NCI-H2227 treated with DMSO at 0.1 percent for 48 hours (cell line): ENCODE measurements around the gene TTC4.
"Not testable (repeated sequence)": the region's sequence is repeated elsewhere in the genome, so short reads cannot be mapped to it uniquely, and the experiment has no call there.

Source experiments
- DNase-seq: peaks from one replicate; lab custom pipeline; 2025; lab: John Stamatoyannopoulos, UW

The TTC4 gene

GRCh38 chr1:54748094-54748835 is 32.6 kb downstream of the TTC4 start:
- no peak for DNase-seq

GRCh38 chr1:54750596-54750995 is 34.9 kb downstream of the TTC4 start:
- DNase-seq = no peak

- no peak for DNase-seq
Observed at GRCh38 chr1:54751426-54751825, 35.8 kb downstream of the TTC4 start.

- DNase-seq = no peak
Observed at GRCh38 chr1:54754045-54754444, 38.4 kb downstream of the TTC4 start.

GRCh38 chr1:54754486-54755285 is 39.0 kb downstream of the TTC4 start:
- no peak for DNase-seq

- no peak for DNase-seq
Observed at GRCh38 chr1:54757833-54758232, 42.2 kb downstream of the TTC4 start.

- DNase-seq = no peak
Observed at GRCh38 chr1:54758678-54759348, 43.2 kb downstream of the TTC4 start.

- no peak for DNase-seq
Observed at GRCh38 chr1:54763816-54764132, 48.1 kb downstream of the TTC4 start.

- DNase-seq = peak; percentile 99
Observed at GRCh38 chr1:54764133-54764921, 48.7 kb downstream of the TTC4 start, which contains the start of gene PARS2. PARS2 (minus strand) TSS chr1:54764523; CDS start chr1:54759161, 5,362 bp downstream.

- DNase-seq = no peak
Observed at GRCh38 chr1:54764922-54765561, 49.4 kb downstream of the TTC4 start.

GRCh38 chr1:54766726-54767125 is 51.1 kb downstream of the TTC4 start:
- no peak for DNase-seq

- no peak for DNase-seq
Observed at GRCh38 chr1:54767526-54767925, 51.9 kb downstream of the TTC4 start.

GRCh38 chr1:54768093-54768492 is 52.4 kb downstream of the TTC4 start:
- DNase-seq = no peak

- no peak for DNase-seq
Observed at GRCh38 chr1:54772951-54773350, 57.3 kb downstream of the TTC4 start.

GRCh38 chr1:54774820-54775498 is 59.3 kb downstream of the TTC4 start:
- peak; percentile 77 for DNase-seq

- DNase-seq = not testable (repeated sequence)
Observed at GRCh38 chr1:54775828-54776721, 60.4 kb downstream of the TTC4 start.

- DNase-seq = no peak
Observed at GRCh38 chr1:54777011-54777410, 61.4 kb downstream of the TTC4 start.

GRCh38 chr1:54777431-54777830 is 61.8 kb downstream of the TTC4 start:
- DNase-seq = no peak

GRCh38 chr1:54781023-54781723 is 65.5 kb downstream of the TTC4 start:
- no peak for DNase-seq
